HepG2 (cell line): ENCODE measurements around the gene CDH1. TPM values are rescaled to one million over a fixed set of nuclear protein-coding genes. Genes with fewer than 3 reads are reported as not detected.
A peak's percentile ranks its signal among the peaks of the same experiment; 100 is the strongest.

Experiments
- ARID2 ChIP-seq: sonication (generic); formaldehyde crosslinking; IDR thresholded peaks from 2 replicates; pipeline ENCODE4 v1.8.1; 2022; ENCODE audit warnings: mild to moderate bottlenecking, missing genetic modification reagents, borderline replicate concordance
- CHD4 ChIP-seq: fragments of 200-600 bp; sonication (generic); IDR thresholded peaks from 2 replicates; pipeline ENCODE4 v1.7.0; 2017; ENCODE audit warnings: mild to moderate bottlenecking, low read length, borderline replicate concordance
- CTCF ChIP-seq: sonication (generic); formaldehyde crosslinking; IDR thresholded peaks from 2 replicates; pipeline ENCODE4 v1.5.0; 2020; ENCODE audit warnings: mild to moderate bottlenecking, missing genetic modification reagents, moderate library complexity
- ETV6 ChIP-seq: sonication (generic); formaldehyde crosslinking; conservative IDR thresholded peaks from 2 replicates; pipeline ENCODE4 v1.4.0; 2020; ENCODE audit warnings: missing genetic modification reagents
- FIP1L1 ChIP-seq: fragments of 200-400 bp; formaldehyde crosslinking; IDR thresholded peaks from 2 replicates; pipeline ENCODE4 v1.6.1; 2018; ENCODE audit warnings: low read depth, mild to moderate bottlenecking, low read length, moderate library complexity, borderline replicate concordance; ENCODE audit not compliant: insufficient read depth
- GATAD2A ChIP-seq: IDR thresholded peaks from 2 replicates; pipeline ENCODE4 v1.6.1; 2016
- MAF1 ChIP-seq: sonication (generic); formaldehyde crosslinking; IDR thresholded peaks from 2 replicates; pipeline ENCODE4 v1.5.0; 2020; ENCODE audit warnings: missing genetic modification reagents, borderline replicate concordance
- MEIS1 ChIP-seq: sonication (generic); formaldehyde crosslinking; IDR thresholded peaks from 2 replicates; pipeline ENCODE4 v1.9.0; 2021; ENCODE audit warnings: mild to moderate bottlenecking, missing genetic modification reagents, moderate library complexity, borderline replicate concordance
- NFRKB ChIP-seq: fragments of 450-650 bp; IDR thresholded peaks from 2 replicates; pipeline ENCODE4 v1.6.1; 2017
- PITX1 ChIP-seq: sonication (generic); formaldehyde crosslinking; IDR thresholded peaks from 2 replicates; pipeline ENCODE4 v1.5.1; 2020; ENCODE audit warnings: mild to moderate bottlenecking, missing genetic modification reagents
- RXRA ChIP-seq: sonication (generic); formaldehyde crosslinking; IDR thresholded peaks from 2 replicates; pipeline ENCODE4 v1.5.1; 2020; ENCODE audit warnings: missing genetic modification reagents
- SALL2 ChIP-seq: sonication (generic); formaldehyde crosslinking; IDR thresholded peaks from 2 replicates; pipeline ENCODE4 v1.8.1; 2023; ENCODE audit warnings: mild to moderate bottlenecking, missing genetic modification reagents, inconsistent platforms
- SMC3 ChIP-seq: IDR thresholded peaks from 2 replicates; pipeline ENCODE4 v1.6.1; 2011; ENCODE audit warnings: low read length, improper control_type of control experiment
- ZBTB21 ChIP-seq: sonication (generic); formaldehyde crosslinking; IDR thresholded peaks from 2 replicates; pipeline ENCODE4 v1.4.0; 2020; ENCODE audit warnings: missing genetic modification reagents
- ZGPAT ChIP-seq: IDR thresholded peaks from 2 replicates; pipeline ENCODE4 v1.6.1; 2016; ENCODE audit warnings: mild to moderate bottlenecking
- ZNF12 ChIP-seq: sonication (generic); formaldehyde crosslinking; IDR thresholded peaks from 2 replicates; pipeline ENCODE4 v1.5.0; 2020; ENCODE audit warnings: missing genetic modification reagents
- ZNF160 ChIP-seq: sonication (generic); formaldehyde crosslinking; IDR thresholded peaks from 2 replicates; pipeline ENCODE4 v1.8.0; 2022; ENCODE audit warnings: mild to moderate bottlenecking, inconsistent platforms, missing genetic modification reagents
- ZNF501 ChIP-seq: sonication (generic); formaldehyde crosslinking; IDR thresholded peaks from 2 replicates; pipeline ENCODE4 v1.5.1; 2020; ENCODE audit warnings: mild to moderate bottlenecking, moderate library complexity, missing genetic modification reagents
- ZNF672 ChIP-seq: sonication (generic); formaldehyde crosslinking; IDR thresholded peaks from 2 replicates; pipeline ENCODE4 v1.8.1; 2022; ENCODE audit warnings: missing genetic modification reagents
- ZNF770 ChIP-seq: sonication (generic); formaldehyde crosslinking; IDR thresholded peaks from 2 replicates; pipeline ENCODE4 v1.5.0; 2020; ENCODE audit warnings: mild to moderate bottlenecking, missing genetic modification reagents
- ZNF782 ChIP-seq: sonication (generic); formaldehyde crosslinking; IDR thresholded peaks from 2 replicates; pipeline ENCODE4 v1.4.0; 2020; ENCODE audit warnings: missing genetic modification reagents, mild to moderate bottlenecking, borderline replicate concordance
- ZNF878 ChIP-seq: sonication (generic); formaldehyde crosslinking; IDR thresholded peaks from 2 replicates; pipeline ENCODE4 v1.8.1; 2023; ENCODE audit warnings: mild to moderate bottlenecking, missing genetic modification reagents, moderate library complexity
- polyA plus RNA-seq, 8 experiments: library from polyadenylated mRNA; depleted of rRNA in 3 of 8; stranded (reverse) in 7 of 8; unstranded in 1 of 8; fragments of >200 nt; fragmentation: Illumina TruSeq in 4 of 8; extraction: Trizol in 4 of 8; gene quantifications; 2 replicates each; pipeline versions ENCODE4 v1.2.1 to v1.2.3, GENCODE V29; 2011 to 2016; ENCODE audit warnings: low read depth in 4 of 8, missing spikeins in 1 of 8, mixed read lengths in 1 of 8; ENCODE audit not compliant: insufficient read depth in 1 of 8
- total RNA-seq, 5 experiments: library from RNA; depleted of rRNA; stranded (reverse); fragments of >200 nt; fragmentation: Illumina TruSeq; extraction: Trizol; gene quantifications; 2 replicates each; pipeline ENCODE4 v1.2.3, GENCODE V29; 2016; ENCODE audit warnings: low read depth in 1 of 5
- TF ChIP-seq, protein P1 (sequence below): sonication (generic); formaldehyde crosslinking; IDR thresholded peaks from 2 replicates; pipeline ENCODE4 v1.8.0; 2022; ENCODE audit warnings: missing genetic modification reagents, low read depth, mild to moderate bottlenecking, borderline replicate concordance
- TF ChIP-seq, protein P2 (sequence below): sonication (generic); formaldehyde crosslinking; IDR thresholded peaks from 2 replicates; pipeline ENCODE4 v1.4.0; 2020; ENCODE audit warnings: missing genetic modification reagents

Gene CDH1
- total and polyA plus RNA-seq, 2 of the 13 experiments (the other 11 are each of a cell fraction or from before 2014, with no cell fraction given): 0.95 to 9.8 TPM

GRCh38 chr16:68760671-68761275 lies 23.7 kb downstream of the CDH1 start (continued):
- TF ChIP-seq ZGPAT (peak; percentile 33; the same call in 1 of the 2 replicates), PITX1 (CRISPR knock-in tag) (no peak), ZBTB21 (0 out of 2 replicates have a peak, but pooled peaks have one; percentile 42), ZNF12 (CRISPR knock-in tag) (no peak), CHD4 (no peak), CTCF (CRISPR knock-in tag) (no peak), GATAD2A (CRISPR knock-in tag) (peak; percentile 51), ZNF770 (CRISPR knock-in tag) (no peak), ARID2 (CRISPR knock-in tag) (no peak), MAF1 (CRISPR knock-in tag) (no peak), ZNF501 (CRISPR knock-in tag) (peak; percentile 64; the same call in 1 of the 2 replicates), NFRKB (no peak), ETV6 (no peak), SMC3 (peak; percentile 15; the same call in 1 of the 2 replicates), RXRA (CRISPR knock-in tag) (peak; percentile 44; the same call in 1 of the 2 replicates), FIP1L1 (no peak), ZNF160 (CRISPR knock-in tag) (no peak), MEIS1 (CRISPR knock-in tag) (peak; percentile 87; the same call in 1 of the 2 replicates), ZNF672 (CRISPR knock-in tag) (no peak), ZNF782 (CRISPR knock-in tag) (0 out of 2 replicates have a peak, but pooled peaks have one; percentile 43), ZNF878 (no peak), SALL2 (CRISPR knock-in tag) (no peak)
- TF ChIP-seq, protein P1, sequence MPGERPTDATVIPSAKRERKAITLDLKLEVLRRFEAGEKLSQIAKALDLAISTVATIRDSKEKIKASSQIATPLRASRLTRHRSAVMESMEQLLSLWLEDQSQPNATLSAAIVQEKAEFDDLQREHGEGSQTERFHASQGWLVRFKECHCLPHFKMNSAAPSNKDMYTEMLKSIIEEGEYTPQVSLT (CRISPR knock-in tag): no peak
- TF ChIP-seq, protein P2, sequence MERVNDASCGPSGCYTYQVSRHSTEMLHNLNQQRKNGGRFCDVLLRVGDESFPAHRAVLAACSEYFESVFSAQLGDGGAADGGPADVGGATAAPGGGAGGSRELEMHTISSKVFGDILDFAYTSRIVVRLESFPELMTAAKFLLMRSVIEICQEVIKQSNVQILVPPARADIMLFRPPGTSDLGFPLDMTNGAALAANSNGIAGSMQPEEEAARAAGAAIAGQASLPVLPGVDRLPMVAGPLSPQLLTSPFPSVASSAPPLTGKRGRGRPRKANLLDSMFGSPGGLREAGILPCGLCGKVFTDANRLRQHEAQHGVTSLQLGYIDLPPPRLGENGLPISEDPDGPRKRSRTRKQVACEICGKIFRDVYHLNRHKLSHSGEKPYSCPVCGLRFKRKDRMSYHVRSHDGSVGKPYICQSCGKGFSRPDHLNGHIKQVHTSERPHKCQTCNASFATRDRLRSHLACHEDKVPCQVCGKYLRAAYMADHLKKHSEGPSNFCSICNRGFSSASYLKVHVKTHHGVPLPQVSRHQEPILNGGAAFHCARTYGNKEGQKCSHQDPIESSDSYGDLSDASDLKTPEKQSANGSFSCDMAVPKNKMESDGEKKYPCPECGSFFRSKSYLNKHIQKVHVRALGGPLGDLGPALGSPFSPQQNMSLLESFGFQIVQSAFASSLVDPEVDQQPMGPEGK (CRISPR knock-in tag): peak; percentile 35; the same call in 1 of the 2 replicates
